Epidermal melanocyte (primary cell): ENCODE data around the gene BLOC1S6.
"Not testable (repeated sequence)": the region's sequence is repeated elsewhere in the genome, so short reads cannot be mapped to it uniquely, and the experiment has no call there.

Experiments used
- DNase-seq: peaks from one replicate; pipeline ENCODE4 v3.0.0; 2011; ENCODE audit warnings: low spot score; ENCODE audit not compliant: insufficient read length

BLOC1S6 gene

DNA sequence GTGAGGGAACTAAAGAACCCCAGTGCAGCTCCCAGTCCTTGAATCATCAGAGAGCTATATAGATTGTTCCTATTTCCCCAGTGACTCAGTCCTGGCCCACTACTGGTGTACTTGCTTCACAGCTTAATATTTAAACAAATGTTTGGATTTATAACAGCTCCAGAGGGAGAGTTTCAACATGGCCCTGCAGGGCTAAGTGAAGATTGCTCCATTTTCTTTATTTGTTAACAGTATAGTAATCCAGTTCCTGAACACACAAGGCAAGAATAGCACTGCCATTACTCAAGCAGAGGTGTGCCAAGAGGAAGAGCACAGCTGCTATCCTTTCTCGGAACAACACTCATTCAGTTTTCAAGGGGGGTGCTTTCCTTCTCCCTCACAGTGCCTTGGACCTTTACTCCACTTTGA is 54.2 kb downstream of the BLOC1S6 start:
- no peak for DNase-seq

DNA sequence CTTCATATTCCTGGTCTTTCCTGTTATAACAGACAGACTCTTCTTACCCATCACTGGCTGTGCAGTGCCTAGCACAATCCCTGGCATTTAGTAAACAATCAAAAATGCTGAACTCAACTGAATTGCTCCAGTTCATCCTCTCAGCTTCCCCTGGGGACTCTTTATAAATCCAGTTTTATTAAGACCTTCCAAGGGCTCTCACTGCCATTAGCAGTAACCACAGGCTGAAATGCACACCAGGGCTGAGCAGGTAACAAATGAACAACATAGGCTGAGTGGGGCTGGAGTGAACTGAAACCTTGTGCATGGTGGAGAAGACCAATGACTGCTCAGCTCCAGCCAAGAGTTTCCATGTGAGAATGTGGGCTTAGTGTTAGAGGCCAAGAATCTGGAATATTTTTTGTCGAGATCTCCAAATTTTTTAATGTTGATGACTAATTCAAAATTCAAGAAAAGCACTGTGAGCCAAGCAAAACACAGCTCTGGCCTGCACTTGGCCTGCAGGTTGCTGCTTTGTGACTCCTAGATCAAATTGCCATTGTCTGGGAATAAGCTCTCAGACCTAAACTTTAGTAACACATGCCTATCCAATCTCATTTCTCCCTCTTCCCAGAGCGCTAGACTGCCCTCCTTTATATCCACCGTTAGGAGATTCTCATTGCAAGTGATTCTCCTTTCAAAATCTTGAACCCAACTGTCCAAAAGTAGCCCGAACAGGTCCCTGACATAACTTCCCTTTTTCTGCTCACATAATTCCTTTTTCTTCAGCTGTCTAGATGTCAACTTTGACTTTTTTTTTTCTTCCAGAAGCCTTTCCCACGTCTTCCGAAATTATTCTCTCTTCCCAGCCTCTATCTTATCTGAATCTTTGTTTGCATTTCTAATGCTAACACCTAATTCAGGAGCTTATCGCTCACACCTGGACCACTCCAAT is 55.1 kb downstream of the BLOC1S6 start:
- DNase-seq, result no peak

DNA sequence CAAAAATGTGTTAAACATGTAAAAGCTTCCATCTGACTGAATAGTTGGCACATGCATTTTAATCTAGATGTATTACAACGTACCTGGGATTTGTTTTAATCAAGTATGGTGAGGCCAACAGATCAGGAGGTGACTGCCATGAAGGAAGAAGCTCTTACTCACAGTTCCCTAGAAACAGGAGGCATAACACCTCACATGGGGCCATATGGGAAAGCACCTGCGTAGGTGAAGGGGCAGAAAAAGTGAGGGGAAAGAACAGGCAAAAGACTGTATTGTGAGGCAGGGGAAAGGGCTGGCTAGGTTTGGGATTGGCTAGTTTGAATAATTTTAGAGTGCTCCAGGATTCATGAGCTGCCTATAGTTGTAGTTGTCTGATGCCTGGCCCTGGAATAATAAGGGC is 57.3 kb downstream of the BLOC1S6 start:
- no peak for DNase-seq

DNA sequence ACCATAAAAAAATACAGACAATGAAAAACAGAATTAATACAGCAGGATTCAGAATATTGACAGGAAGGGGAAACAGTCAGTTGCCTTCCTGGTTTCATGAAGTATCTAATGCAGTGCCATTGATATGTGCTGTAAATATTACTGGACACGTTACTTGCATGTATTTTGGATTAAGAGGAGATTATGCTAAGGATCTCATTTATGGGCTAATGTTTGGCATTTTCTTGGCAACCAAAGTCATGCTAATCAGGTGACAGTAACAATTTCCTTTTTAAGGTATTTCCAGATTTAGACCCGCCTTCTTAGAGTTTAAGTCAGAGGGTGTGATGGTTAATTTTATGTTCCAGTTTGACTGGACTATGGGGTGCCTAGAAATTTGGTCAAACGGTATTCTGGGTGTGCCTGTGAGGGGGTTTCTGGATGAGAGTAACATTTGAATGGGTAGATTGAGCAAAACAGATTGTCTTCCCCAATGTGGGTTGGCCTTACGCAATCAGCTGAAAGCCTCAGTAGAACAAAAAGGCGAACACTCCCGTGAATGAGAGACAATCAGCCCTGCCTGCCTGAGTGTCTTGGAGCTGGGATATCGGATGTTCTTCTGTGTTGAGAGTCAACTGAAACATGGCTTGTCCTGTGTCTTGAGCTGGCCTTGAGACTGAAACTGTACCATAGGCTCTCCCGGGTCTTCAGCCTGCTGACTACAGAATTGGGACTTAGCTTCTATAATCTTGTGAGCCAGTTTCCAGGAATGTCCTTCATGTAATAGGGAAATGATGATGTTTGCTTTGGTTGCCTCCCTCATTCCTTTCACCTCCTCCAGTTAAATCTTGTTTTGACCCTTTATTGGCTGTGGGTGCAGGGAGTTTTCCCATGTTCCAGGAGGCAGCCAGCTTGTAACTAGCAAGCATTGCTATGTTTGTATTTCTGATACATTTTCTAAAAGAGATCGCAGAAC is 58.1 kb downstream of the BLOC1S6 start:
- DNase-seq, result no peak

GRCh38 chr15:45646220-45646619 is 59.0 kb downstream of the BLOC1S6 start:
- no peak for DNase-seq

- no peak for DNase-seq
These were observed 60.6 kb downstream of the BLOC1S6 start for GRCh38 chr15:45647828-45648227.

- no peak for DNase-seq
These were observed 61.5 kb downstream of the BLOC1S6 start for GRCh38 chr15:45648521-45649200.

DNA sequence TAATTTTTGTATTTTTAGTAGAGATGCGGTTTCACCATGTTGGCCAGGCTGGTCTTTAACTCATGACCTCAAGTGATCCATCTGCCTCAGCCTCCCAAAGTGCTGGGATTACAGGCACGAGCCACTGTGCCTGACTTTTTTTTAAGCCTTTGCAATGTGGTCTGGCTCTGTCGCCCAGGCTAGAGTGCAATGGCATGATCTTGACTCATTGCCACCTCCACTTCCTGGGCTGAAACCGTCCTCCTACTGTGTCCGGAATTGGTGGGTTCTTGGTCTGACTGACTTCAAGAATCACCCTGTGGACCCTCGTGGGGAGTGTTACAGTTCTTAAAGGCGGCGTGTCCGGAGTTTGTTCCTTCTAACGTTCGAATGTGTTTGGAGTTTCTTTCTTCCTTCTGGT is 62.8 kb downstream of the BLOC1S6 start:
- DNase-seq, result not testable (repeated sequence)

- no peak for DNase-seq
These were observed 63.8 kb downstream of the BLOC1S6 start for GRCh38 chr15:45650889-45651525.

- DNase-seq, result no peak
These were observed 66.7 kb downstream of the BLOC1S6 start for GRCh38 chr15:45653702-45654424.

GRCh38 chr15:45654749-45655148 is 67.6 kb downstream of the BLOC1S6 start:
- DNase-seq, result no peak

- no peak for DNase-seq
These were observed 70.1 kb downstream of the BLOC1S6 start for GRCh38 chr15:45657254-45657653.

- DNase-seq, result no peak
These were observed 70.8 kb downstream of the BLOC1S6 start for GRCh38 chr15:45657764-45658545.
